ENCODE results near the gene FRMD3.

FRMD3 gene

DNA sequence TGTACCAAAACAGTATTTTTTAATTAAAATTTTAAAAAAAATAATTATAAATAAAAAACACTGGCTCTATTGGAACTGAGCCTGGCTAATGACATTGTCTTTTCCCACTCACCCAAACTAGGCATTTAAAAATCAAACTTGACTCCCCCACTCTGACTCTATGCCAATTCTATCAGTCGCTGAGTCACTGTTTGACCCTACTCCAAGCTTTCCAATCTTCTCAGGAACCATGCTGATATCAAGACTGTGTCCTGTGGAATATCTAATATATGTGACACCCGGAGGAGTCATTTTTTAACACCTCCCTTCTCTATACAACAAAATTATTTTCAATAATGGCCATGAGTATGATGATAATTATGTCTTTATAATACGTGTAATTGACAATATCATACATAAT lies 303.7 kb downstream of the FRMD3 start:
- no peak for DNase-seq (ENCODE audit: low read depth)

DNA sequence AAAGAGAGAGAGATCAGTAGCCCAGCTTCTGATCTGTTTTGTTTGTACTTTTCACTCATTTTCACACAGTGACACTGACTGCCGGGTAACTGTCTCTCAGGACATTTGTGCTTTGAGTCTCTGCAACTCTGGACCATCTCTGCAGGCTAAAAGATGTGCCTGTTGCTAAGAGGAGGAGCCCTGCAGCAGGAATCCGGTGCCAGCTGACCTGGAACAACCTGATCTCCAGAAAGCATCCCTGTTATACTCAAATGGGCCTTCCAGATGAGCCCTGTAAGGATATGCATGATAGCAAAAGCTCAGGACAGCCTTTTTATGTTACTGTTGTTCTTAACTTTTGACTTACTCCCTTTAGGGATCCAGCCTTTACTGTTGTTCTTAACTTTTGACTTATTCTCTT lies 304.6 kb downstream of the FRMD3 start:
- no peak for DNase-seq (ENCODE audit: low read depth)

- no peak for DNase-seq (ENCODE audit: low read depth)
Measured at GRCh38 chr9:83231039-83231438, 307.2 kb downstream of the FRMD3 start.

GRCh38 chr9:83220730-83221129 lies 317.5 kb downstream of the FRMD3 start:
- no peak for DNase-seq (ENCODE audit: low read depth)

- DNase-seq (ENCODE audit: low read depth), result no peak
Measured at GRCh38 chr9:83219924-83220438, 318.2 kb downstream of the FRMD3 start.

DNA sequence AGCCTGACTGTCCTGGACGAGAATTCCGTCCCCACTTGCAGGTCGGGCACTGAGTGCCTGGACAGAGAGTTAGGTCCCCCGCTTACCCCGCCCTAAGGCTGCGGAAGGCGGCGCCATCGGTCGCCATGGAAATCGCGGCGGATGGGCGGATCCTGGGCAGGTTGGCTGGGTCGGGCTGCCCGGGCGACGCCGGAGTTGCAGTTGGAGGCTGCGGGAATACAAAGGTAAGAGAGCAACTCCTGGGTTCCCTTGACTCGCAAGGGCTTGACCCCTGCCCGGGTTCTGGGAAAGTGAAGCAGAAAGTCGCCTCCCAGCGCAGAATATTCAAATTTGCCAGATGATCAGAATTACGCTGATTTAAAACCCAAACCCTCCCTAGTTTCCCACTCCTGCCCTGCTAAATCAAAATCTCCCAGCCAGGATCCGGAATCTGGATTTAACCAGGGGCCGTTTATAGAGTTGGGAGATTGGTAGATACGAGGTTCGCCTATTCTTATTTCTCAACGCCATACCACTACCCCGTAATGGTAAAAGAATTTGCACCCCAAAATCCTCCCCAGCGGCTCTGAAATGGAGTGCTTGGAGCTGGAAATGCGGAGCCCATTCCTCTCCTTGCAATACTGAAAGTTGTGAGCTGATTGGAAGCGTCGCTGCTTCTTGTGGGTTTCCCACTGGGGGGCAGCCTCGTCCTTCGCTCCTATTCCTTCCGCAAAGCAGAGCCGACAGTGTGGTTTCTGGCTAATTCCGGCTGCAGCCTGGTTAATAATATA lies 318.9 kb downstream of the FRMD3 start:
- no peak for DNase-seq (ENCODE audit: low read depth)

DNA sequence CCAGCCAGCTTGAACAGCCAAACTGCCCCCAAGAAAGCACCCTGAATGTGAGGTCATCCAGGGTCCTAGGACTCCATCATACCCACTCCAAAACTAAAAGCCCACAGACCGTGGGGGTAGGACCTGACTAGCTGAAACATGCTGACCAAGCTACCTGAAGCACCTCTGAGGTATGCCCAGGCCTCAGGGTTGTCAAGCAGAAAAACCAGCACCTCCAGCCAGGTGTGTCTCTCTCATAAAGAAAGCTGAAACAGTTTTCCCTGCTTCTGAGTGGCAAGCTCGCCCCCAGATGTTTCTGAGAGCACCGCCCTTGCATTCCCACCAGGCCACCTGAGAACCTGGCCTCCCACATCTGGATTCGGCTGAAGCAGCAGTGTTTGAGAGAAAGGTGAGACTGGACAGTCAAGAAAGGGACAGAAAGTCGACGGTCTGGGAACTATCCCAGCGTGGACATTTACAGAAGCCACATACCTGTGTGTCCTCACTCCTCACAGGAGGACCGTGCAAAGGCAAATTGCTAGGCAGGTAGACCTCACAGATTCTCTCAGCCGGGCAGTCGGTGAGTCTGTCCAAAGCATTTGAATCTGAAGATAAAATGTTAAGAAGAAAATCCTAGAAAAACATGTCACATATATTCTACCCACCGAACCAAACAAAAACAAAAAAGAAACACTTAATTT lies 319.6 kb downstream of the FRMD3 start:
- no peak for DNase-seq (ENCODE audit: low read depth)

GRCh38 chr9:83209188-83209731 lies 328.9 kb downstream of the FRMD3 start:
- no peak for DNase-seq (ENCODE audit: low read depth)

- peak; percentile 22 for DNase-seq (ENCODE audit: low read depth)
Measured at GRCh38 chr9:83208065-83208850, 329.9 kb downstream of the FRMD3 start.

GRCh38 chr9:83204047-83204446 lies 334.2 kb downstream of the FRMD3 start:
- DNase-seq (ENCODE audit: low read depth), result no peak

GRCh38 chr9:83200531-83200930 lies 337.7 kb downstream of the FRMD3 start:
- no peak for DNase-seq (ENCODE audit: low read depth)

DNA sequence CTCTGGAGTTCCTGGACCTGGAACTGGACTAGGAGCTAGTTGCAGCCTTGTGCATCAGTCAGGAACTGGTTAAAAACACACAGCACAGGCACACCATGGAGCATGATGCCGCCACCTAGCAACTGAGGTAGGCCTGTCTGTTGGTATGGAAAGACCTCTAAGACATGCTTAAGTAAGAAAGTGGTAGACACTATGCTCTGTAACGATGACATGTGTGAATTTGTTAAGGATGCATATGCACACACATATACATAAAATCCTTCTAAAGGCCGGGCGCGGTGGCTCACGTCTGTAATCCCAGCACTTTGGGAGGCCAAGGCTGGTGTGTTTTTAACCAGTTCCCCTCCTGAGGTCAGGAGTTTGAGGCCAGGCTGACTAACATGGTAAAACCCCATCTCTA lies 338.4 kb downstream of the FRMD3 start:
- DNase-seq (ENCODE audit: low read depth), result no peak

DNA sequence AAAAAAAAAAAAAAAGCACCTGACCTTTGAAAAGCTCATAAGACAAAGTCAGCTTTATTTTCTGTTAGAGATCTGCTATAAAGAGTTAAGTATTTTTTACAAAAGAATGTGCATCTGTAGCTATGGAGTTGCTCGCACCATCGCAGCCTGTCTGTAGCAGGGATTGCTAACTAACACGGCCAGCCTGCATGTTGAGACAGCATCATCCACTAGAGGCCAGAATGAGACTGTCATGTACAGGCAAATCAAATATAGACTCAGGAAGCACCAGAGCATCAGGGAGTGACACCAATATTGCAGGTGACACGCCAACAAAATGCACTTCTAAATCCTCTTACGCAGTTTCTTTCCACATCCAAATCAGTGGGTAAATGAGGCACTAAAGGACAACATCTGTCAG lies 339.0 kb downstream of the FRMD3 start:
- DNase-seq (ENCODE audit: low read depth), result no peak

DNA sequence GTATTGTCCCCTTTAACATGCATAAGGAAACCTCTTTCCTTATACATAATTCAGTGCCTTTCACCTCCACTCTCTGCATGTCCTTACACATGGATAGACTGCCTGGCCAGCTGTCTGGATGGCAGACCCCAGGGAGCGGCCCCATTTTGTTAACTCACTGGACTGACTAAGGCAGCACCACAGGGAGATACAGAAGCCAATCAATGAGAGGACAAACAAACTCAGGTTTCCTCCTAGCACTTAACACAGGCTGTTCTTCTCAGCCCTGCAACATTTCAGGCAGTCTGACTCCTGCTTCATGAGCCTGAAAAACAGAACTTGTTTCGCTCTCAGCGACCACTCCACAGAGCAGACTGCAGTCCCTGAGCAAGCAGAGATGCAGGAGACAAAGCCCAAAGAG lies 339.8 kb downstream of the FRMD3 start:
- no peak for DNase-seq (ENCODE audit: low read depth)

GRCh38 chr9:83197591-83197990 lies 340.6 kb downstream of the FRMD3 start:
- no peak for DNase-seq (ENCODE audit: low read depth)

DNA sequence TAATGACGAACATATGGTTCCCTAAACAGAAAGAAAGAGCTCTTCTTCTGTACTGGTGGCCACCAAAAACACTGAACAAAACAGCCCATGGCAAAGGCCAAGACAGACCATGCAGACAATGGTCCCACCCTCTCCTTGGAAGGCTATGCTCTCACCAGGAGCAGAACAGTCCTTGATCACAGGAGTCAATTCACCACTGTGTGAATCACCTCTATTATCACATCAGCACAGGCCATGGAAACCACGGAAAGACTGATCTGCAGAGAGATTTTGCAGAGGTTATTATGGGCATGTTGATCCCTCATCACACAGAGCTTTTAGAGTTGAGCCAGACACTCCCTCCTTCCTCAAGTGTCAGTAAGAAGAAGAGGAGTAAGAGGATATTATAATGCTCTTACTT lies 341.3 kb downstream of the FRMD3 start:
- no peak for DNase-seq (ENCODE audit: low read depth)

All from CMK (cell line).